ENCODE data around the gene FOXRED2. TPM values are rescaled to one million over a fixed set of nuclear protein-coding genes. Genes with fewer than 3 reads are reported as not detected.

Gene FOXRED2
- total RNA-seq, 1 donor from 2014 or later: 4.7 TPM

- Histone ChIP-seq H3K4me3 (no peak overlapping the region), H3K4me2 (no peak overlapping the region), H3K79me2 (ENCODE audit: low read depth) (no peaks in the 10 kb centered on the region), H4K20me1 (ENCODE audit: low read depth) (no peaks in the 10 kb centered on the region), H3K9me3 (ENCODE audit: low read depth) (no peaks in the 10 kb centered on the region), H3K36me3 (no peaks in the 10 kb centered on the region), H3F3A (ENCODE audit: low read depth) (peaks cover 17% of the 10 kb centered on the region), H3K9ac (no peak overlapping the region), H2AFZ (replicated peaks) (no peak overlapping the region), H3K27ac (no peak overlapping the region), H3K27me3 (no peaks in the 10 kb centered on the region), H3K4me1 (peaks cover 12% of the 10 kb centered on the region)
- no peak overlapping the region for H3K4me3 Mint-ChIP-seq
- no peaks in the 10 kb centered on the region for H3K36me3 Mint-ChIP-seq
- no peak for TF ChIP-seq EZH2phosphoT487 (IDR thresholded peaks at IDR 0.05)
- TF ChIP-seq CTCF (IDR thresholded peaks at IDR 0.05): no peak
- no peak for TF ChIP-seq EZH2 (IDR thresholded peaks at IDR 0.05)
- H3K27ac Mint-ChIP-seq: peak overlapping the region; percentile 81
- peaks cover 32% of the 10 kb centered on the region for H3K4me1 Mint-ChIP-seq
- no peak for DNase-seq (ENCODE audit: low spot score)
- peaks cover 2% of the 10 kb centered on the region for H3K27me3 Mint-ChIP-seq (ENCODE audit: insufficient read depth, low read depth)
- no peaks in the 10 kb centered on the region for H3K9me3 Mint-ChIP-seq
Measured at GRCh38 chr22:36439481-36440271, 67.2 kb downstream of the FOXRED2 start.

Small RNA genes lying within 50 kb of the gene (small RNA-seq; reads per million reads assigned to genes)
- gene RF00019: not detected

Other genes starting within 250 kb of the FOXRED2 start
- 77.2 and 189 TPM in 2 replicates for gene MYH9, start 119.1 kb downstream of the FOXRED2 start, total RNA-seq (ENCODE audit: low replicate concordance)
- 19.8 and 31.8 TPM in 2 replicates for gene TXN2, start 25.4 kb downstream of the FOXRED2 start, total RNA-seq (ENCODE audit: low replicate concordance)
- gene EIF3D, start 22.1 kb upstream of the FOXRED2 start, total RNA-seq (ENCODE audit: low replicate concordance): 321 and 361 TPM in 2 replicates
- gene CACNG2, start 196.7 kb upstream of the FOXRED2 start, total RNA-seq (ENCODE audit: low replicate concordance): not detected in 2 replicates

Data from neural progenitor cell (in vitro differentiated cells).